Head of caudate nucleus (tissue), 42 donors: ENCODE data around the gene SHISA4.
"Not testable (repeated sequence)": the region's sequence is repeated elsewhere in the genome, so short reads cannot be mapped to it uniquely, and the experiment has no call there.

Experiments
- DNase-seq, 42 donors: peaks; one replicate each; pipeline versions ENCODE4 v3.0.0 to v3.0.0-alpha.2; 2020 to 2021; ENCODE audit warnings: mixed read lengths in 7 of 42
- intact Hi-C: fragments of 100-400 bp; cut with DNase I; formaldehyde crosslinking; loops from one replicate; pipeline ENCODE4 v1.15.0; 2022

SHISA4 gene

DNA sequence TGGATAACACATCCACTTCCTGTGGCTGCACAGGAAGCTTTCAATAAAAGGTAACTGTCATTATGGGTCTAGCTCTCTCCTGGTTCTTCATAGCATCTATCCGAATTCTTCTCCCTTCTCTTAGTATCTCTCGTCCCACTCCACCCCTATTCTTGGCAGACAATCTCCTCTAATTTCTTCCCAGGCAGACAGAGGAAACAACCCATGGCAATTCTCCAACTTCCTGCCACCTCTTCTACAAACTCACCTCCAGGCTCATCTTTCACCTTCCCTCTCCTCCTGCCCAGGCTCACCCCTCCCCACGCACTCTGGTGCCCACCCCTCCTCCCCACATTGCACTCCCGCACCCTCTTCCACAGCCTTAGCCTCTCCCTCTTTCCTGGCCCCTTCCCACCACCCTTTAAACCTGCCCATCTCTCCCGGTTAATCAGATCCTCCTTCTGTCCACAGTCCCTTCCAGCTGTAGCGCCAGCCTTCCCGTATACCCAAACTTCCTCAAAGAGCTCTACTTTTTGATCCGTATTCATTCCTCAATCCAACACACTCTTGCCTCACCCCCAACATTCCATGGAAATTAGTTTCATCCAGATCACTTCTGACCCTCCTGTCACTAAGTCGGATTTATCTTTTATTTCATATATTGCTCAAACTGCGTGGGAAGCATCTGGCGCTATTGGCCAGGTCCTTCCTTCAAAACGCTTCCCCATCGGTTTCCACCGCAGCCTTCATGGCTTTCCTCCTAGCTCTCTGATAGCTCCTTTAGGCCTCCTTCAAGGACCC is 25.9 kb downstream of the SHISA4 start:
- DNase-seq, result peak in 1 of 42 donors; percentile 0
- intact Hi-C loops, result no loop called here

- intact Hi-C loops, result no loop called here
- DNase-seq, result peak in 1 of 42 donors; percentile 5
Observed at GRCh38 chr1:201916649-201917249, 28.1 kb downstream of the SHISA4 start.

GRCh38 chr1:201917362-201918033 is 28.8 kb downstream of the SHISA4 start:
- intact Hi-C loops, result no loop called here
- peak in 1 of 42 donors; percentile 49 for DNase-seq

GRCh38 chr1:201918343-201918742 is 29.6 kb downstream of the SHISA4 start:
- intact Hi-C loops, result no loop called here
- no peak for DNase-seq

DNA sequence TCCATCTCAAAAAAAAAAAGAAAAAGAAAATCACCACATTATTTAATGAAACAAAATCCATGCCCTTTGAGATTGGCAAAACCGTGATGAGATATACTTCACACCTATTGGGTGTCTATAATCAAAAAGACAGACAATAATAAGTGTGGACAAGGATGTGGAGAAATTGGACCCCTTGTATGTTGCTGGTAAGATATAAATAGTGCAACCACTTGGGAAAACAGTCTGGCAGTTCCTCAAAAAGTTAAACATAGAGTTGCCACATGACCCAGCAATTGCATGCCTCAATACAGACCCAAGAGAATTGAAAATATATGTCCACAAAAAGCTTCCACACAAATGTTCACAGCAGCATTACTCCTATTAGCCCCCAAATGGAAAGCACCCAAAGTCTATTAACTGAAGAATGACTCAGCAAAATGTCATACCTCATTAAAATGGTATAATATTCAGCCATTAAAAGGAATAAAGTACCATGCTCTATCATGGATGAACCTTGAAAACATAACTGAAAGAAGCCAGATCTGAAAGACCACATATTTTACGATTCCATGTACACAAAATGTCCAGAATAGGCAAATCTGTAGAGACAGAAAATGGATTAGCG is 33.4 kb downstream of the SHISA4 start:
- DNase-seq, result no peak
- intact Hi-C loops, result no loop called here

DNA sequence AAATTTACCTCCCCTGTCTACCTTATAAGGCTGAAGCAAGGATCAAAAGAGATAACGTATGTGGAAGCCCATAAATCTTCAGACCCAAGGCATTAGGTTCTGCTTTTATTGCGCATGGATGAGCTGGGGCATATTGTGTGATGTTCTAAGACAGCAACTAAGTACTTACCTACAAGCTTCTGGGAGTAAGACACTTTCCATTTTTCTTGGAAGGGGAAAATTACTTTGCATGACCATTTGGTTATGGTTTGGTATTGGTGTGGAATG is 36.5 kb downstream of the SHISA4 start:
- DNase-seq, result no peak
- intact Hi-C loops, result no loop called here

DNA sequence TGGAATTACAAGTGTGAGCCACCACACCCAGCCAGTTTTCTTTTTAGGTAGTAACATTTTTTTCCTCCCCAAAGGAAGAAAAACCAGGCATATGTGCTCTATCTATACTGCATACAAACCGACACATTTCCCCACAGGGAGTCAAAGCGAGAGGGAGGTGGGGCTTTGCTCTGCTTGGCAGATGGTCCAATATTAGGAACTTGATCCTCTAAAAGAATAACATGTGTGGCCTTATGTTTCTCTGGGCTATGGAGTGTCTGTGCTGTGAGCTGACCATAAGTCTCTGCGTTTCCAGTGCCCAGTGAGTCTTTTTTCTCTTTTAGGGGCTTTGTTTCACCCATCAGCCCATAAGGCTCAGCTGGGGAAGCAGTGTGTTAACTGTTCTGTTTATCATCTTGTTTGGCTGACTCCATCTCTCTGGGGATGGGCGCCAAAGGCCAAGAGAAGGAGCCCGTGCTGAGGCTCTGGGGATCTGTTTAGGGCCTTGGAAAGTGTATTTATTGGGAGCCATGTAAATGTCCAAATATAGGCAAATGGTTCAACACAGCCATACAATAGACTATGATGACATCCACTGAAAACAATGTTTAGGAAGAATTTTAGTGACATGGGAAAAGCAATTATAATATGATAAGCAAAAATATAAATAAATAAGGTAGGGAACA is 37.4 kb downstream of the SHISA4 start:
- DNase-seq, result no peak
- intact Hi-C loops, result no loop called here

DNA sequence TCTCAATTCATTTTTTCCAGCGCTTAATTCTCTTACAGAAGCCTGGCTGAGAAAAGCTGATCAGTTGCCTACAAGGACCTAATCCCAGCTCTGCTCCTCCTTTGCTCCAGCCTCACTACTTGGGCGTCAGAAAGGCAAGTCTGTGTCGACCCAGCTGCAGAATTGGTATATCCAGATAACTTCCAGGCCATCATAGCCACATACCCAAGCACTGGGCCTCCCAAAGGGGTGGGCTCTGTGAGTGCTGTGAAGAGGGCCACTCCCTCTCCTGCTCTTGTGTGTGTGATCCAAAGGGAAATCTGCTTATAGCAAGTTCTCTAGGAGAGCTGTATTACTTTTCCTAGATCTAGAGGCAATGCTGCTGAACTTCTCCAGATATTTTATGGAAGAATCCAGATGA is 39.6 kb downstream of the SHISA4 start:
- intact Hi-C loops, result no loop called here
- no peak for DNase-seq

DNA sequence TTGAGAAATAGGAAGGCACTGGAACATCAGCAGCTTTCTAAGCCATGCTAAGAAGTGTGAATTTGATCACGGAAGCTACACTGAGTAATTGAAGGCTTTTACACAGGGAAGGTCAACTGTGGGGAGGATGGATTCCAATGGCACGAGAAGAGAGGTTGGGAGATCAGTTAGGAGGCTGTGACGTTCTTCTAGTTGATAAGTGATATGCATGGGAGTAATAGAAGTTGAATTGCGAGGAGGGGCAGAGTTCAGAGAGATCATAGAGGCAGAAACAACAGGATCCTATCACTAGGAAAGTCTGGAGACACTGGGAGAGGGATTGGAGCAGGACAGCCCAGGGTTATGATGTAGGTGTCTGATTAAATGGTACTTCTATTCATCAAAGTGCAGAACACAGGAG is 41.4 kb downstream of the SHISA4 start:
- DNase-seq, result no peak
- intact Hi-C loops, result no loop called here

GRCh38 chr1:201930803-201931202 is 42.1 kb downstream of the SHISA4 start:
- DNase-seq, result no peak
- intact Hi-C loops, result no loop called here

GRCh38 chr1:201933840-201934430 is 45.2 kb downstream of the SHISA4 start:
- DNase-seq, result no peak
- intact Hi-C loops, result no loop called here

DNA sequence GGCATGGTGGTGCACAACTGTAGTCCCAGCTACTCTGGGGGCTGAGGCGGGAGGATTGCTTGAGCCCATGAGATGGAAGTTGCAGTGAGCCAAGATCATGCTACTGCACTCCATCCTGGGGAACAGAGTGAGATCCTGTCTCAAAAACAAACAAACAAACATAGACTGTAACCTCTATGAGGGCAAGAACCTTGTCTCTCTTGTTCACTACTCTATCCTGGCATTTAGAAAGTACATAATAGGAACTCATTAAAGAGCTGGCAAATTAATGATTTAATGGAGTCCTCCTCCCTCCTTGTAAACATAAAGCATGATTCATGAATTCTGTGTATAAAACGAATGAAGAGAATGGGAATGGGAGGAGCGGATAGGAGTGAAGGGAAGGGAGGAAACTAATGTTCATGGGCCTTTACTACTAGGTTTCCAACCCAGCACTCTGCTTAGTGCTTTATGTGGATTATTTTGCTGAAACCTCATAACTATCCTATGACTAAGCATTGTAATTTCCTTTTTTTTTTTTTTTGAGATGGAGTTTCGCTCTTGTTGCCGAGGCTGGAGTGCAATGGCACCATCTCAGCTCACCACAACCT is 49.0 kb downstream of the SHISA4 start:
- no peak for DNase-seq
- intact Hi-C loops, result no loop called here

DNA sequence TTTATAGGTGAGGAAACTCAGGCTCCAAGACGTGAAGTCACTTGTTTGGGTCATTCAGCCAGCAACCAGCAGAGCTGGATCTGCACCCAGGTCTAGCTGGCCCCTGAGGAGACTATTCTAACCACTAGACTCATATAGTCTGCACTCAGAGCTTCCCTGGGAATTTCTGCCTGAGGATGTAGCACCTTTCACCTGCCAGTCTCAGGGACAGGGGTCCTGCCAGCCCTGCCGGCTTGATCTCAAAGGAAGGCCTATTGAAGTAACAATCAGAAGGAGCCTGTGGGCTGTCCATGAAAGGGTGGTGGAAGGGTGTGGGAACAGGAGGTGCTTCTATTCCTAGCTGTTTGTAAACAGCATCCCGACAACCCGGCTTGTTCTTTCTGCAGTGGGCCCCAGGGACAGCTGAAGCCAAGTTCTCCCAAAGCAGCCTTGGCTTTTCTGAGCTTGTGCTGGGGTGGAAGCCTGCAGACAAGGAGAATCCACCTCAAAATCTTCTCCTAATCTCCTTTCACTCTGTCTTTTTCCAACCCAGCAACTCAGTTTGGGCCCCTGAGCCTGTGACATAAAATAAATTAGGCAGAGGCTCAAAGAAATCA is 49.8 kb downstream of the SHISA4 start:
- intact Hi-C loops, result no loop called here
- no peak for DNase-seq

- intact Hi-C loops, result no loop called here
- no peak for DNase-seq
Observed at GRCh38 chr1:201939148-201939547, 50.5 kb downstream of the SHISA4 start.

DNA sequence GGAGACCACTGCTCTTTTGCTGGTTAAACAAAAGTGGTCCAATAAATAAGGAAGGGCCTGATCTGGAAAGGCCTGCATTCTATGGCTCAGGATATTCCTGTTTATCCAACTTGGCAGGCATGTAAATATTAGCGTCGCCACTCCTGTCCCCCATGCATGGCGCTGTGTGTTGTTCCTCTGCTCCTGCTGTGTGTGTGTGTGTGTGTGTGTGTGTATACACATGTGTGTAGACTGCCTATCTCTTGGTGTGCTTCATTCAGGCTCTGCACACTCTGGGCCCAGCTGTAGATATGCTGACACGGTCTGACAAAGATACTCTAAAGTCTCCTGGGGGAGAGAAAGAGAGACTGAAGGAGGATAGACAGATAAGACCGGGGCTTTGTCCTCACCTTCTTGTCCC is 50.9 kb downstream of the SHISA4 start:
- no peak for DNase-seq
- intact Hi-C loops, result no loop called here

- DNase-seq, intact Hi-C loops: not testable (repeated sequence)
Observed at GRCh38 chr1:201940316-201940715, 51.6 kb downstream of the SHISA4 start.

DNA sequence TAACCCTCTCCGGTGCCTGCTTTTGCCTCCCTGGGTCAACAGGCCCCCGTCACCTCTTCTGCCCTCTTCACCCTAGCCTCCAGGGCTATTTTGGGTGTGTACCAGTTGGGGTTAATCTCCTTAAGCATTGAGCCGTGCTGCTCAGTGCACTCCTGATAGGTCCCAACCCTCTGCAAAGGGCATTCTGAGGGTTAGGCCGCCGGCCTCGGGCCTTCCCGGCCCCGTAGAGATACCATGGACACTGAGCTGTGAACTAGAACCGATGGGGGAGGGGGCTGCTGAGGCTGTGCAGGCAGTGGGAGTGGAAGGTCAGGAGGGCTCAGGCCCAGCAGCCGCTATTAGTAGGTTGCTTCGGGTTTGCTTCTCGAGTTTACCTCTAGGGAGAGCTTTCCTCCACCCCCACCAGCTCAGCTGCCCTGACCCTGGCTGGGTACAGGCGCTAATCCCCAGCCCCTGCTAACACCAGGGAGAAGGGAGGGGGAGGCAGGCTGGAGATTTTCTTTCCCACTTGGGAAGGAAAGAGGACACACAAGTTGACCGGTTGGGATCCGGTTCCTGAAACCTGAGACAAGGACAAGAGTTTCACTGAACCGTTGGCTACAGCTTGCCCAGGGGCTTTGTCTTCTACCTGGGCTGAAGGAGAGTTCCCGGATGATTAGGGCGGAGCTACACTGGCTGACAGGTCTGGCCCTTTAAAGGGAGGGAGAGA is 52.9 kb downstream of the SHISA4 start:
- no peak for DNase-seq
- intact Hi-C loops, result no loop called here

- intact Hi-C loops, result no loop called here
- no peak for DNase-seq
Observed at GRCh38 chr1:201942129-201942495, 53.4 kb downstream of the SHISA4 start.
